ENCODE results near the gene TSTD1.
A peak's percentile ranks its signal among the peaks of the same experiment; 100 is the strongest.

TSTD1 gene

GRCh38 chr1:161038523-161039153 is at the start of gene TSTD1:
Gene TSTD1 (minus strand): TSS chr1:161038964. CDS start chr1:161038889, 75 bp downstream.
- DNase-seq: peak; percentile 75 to 86

- DNase-seq: no peak
Observed at GRCh38 chr1:161086457-161086856, 47.7 kb upstream of the TSTD1 start.

- no peak for DNase-seq
Observed at GRCh38 chr1:161085165-161085564, 46.4 kb upstream of the TSTD1 start.

GRCh38 chr1:161084597-161084988 is 45.8 kb upstream of the TSTD1 start:
- DNase-seq: no peak

GRCh38 chr1:161083748-161084596 is 45.2 kb upstream of the TSTD1 start:
- no peak for DNase-seq

GRCh38 chr1:161082996-161083747 is 44.4 kb upstream of the TSTD1 start:
- DNase-seq: peak in 1 of 2 experiments; percentile 6

- no peak for DNase-seq
Observed at GRCh38 chr1:161082483-161082882, 43.7 kb upstream of the TSTD1 start.

GRCh38 chr1:161081519-161081918 is 42.8 kb upstream of the TSTD1 start:
- DNase-seq: no peak

GRCh38 chr1:161080441-161081405 is 42.0 kb upstream of the TSTD1 start:
- DNase-seq: no peak

- DNase-seq: no peak
Observed at GRCh38 chr1:161079436-161080110, 40.8 kb upstream of the TSTD1 start.

- DNase-seq: no peak
Observed at GRCh38 chr1:161077426-161077825, 38.7 kb upstream of the TSTD1 start.

- no peak for DNase-seq
Observed at GRCh38 chr1:161076410-161076809, 37.6 kb upstream of the TSTD1 start.

GRCh38 chr1:161074676-161075368 is 36.1 kb upstream of the TSTD1 start:
- DNase-seq: peak in 1 of 2 experiments; percentile 41

GRCh38 chr1:161073474-161074121 is 34.8 kb upstream of the TSTD1 start:
- no peak for DNase-seq

- DNase-seq: no peak
Observed at GRCh38 chr1:161072751-161073449, 34.1 kb upstream of the TSTD1 start.

GRCh38 chr1:161071886-161072371 is 33.2 kb upstream of the TSTD1 start:
- DNase-seq: peak; percentile 31 to 38

- no peak for DNase-seq
Observed at GRCh38 chr1:161070761-161071160, 32.0 kb upstream of the TSTD1 start.

GRCh38 chr1:161069731-161070270 is 31.0 kb upstream of the TSTD1 start, which contains the start of gene ARHGAP30:
Gene ARHGAP30 (minus strand): TSS chr1:161069891. CDS start chr1:161069624, 267 bp downstream.
- no peak for DNase-seq

- DNase-seq: no peak
Observed at GRCh38 chr1:161069241-161069640, 30.5 kb upstream of the TSTD1 start.
